H1 (cell line): ENCODE measurements around the gene CBARP. TPM values are rescaled to one million over a fixed set of nuclear protein-coding genes. Genes with fewer than 3 reads are reported as not detected.

Experiments used
- CTCF ChIA-PET: fragments of 300-600 bp; sonication (Branson Sonifier 250); formaldehyde crosslinking; loops from one replicate; lab custom pipeline; 2021; ENCODE audit not compliant: partially characterized antibody; lab: Charles Lee
- POLR2A ChIA-PET: fragments of 300-600 bp; sonication (Branson Sonifier 250); formaldehyde crosslinking; loops from one replicate; lab custom pipeline; 2021; ENCODE audit warnings: inconsistent platforms; ENCODE audit not compliant: partially characterized antibody; lab: Charles Lee
- DNase-seq, 2 experiments: peaks; one replicate each; pipeline versions ENCODE4 v3.0.0 to v3.0.0-alpha.2; 2010 to 2022; ENCODE audit warnings: low spot score in 2 of 2, low read depth in 1 of 2, mixed read lengths in 1 of 2
- FAIRE-seq: peaks from 2 replicates; lab custom pipeline; 2011; peaks lifted over from hg19 to GRCh38; lab: Jason Lieb, UNC
- H2AFZ ChIP-seq: 2 replicates; pipeline ENCODE4 v1.8.1; 2012; ENCODE audit warnings: low read length, inconsistent platforms
- H2AK5ac ChIP-seq: 2 replicates; pipeline ENCODE4 v1.6.1; 2013; ENCODE audit warnings: low read depth, low read length
- H2BK120ac ChIP-seq: replicated peaks from 2 replicates; pipeline ENCODE3; 2013; ENCODE audit warnings: low read depth, low read length, inconsistent platforms
- H2BK12ac ChIP-seq: 2 replicates; pipeline ENCODE4 v1.6.1; 2013; ENCODE audit warnings: low read depth, low read length
- H2BK15ac ChIP-seq: 2 replicates; pipeline ENCODE4 v1.6.1; 2013; ENCODE audit warnings: low read length
- H2BK20ac ChIP-seq: 2 replicates; pipeline ENCODE4 v1.6.1; 2013; ENCODE audit warnings: low read length
- H2BK5ac ChIP-seq: 2 replicates; pipeline ENCODE4 v1.6.1; 2013; ENCODE audit warnings: low read depth, low read length
- H3K14ac ChIP-seq: 2 replicates; pipeline ENCODE4 v1.6.1; 2013; ENCODE audit warnings: inconsistent platforms; ENCODE audit not compliant: insufficient read length
- H3K18ac ChIP-seq: 2 replicates; pipeline ENCODE4 v1.6.1; 2013; ENCODE audit warnings: low read length; ENCODE audit errors: extremely low read depth
- H3K23ac ChIP-seq: 2 replicates; pipeline ENCODE4 v1.6.1; 2013; ENCODE audit warnings: inconsistent platforms; ENCODE audit not compliant: insufficient read length
- H3K23me2 ChIP-seq: 2 replicates; pipeline ENCODE4 v1.6.1; 2013; ENCODE audit warnings: low read depth, low read length
- H3K27ac ChIP-seq: 2 replicates; pipeline ENCODE4 v1.6.1; 2011; ENCODE audit warnings: low read depth, low read length, inconsistent platforms
- H3K27me3 ChIP-seq, 4 experiments: replicated peaks in 1 of 4; 1 replicate in 1 of 4; 2 replicates in 3 of 4; pipeline versions ENCODE4 v1.6.1 to v1.8.1; 2011 to 2013; ENCODE audit warnings: low read length in 3 of 4, mild to moderate bottlenecking in 3 of 4, inconsistent platforms in 2 of 4, mixed read lengths in 2 of 4, moderate library complexity in 1 of 4; ENCODE audit not compliant: control insufficient read depth in 3 of 4, insufficient read depth in 3 of 4; ENCODE audit errors: extremely low read depth in 1 of 4
- H3K36me3 ChIP-seq, 4 experiments: 2 replicates each; pipeline versions ENCODE4 v1.6.1 to v1.8.1; 2011 to 2013; ENCODE audit warnings: mild to moderate bottlenecking in 4 of 4, low read length in 3 of 4, moderate library complexity in 2 of 4, control low read depth in 1 of 4, inconsistent platforms in 1 of 4; ENCODE audit not compliant: insufficient read depth in 4 of 4, control insufficient read depth in 2 of 4
- H3K4ac ChIP-seq: replicated peaks from 2 replicates; pipeline ENCODE3; 2013; ENCODE audit warnings: low read length, low read depth, mixed read lengths, inconsistent platforms; ENCODE audit not compliant: insufficient read length
- H3K4me1 ChIP-seq, 4 experiments: replicated peaks in 1 of 4; 1 replicate in 1 of 4; 2 replicates in 3 of 4; pipeline versions ENCODE4 v1.6.1 to v1.8.1; 2011 to 2013; ENCODE audit warnings: low read length in 3 of 4, inconsistent platforms in 2 of 4, mixed read lengths in 1 of 4; ENCODE audit not compliant: insufficient read depth in 4 of 4, control insufficient read depth in 3 of 4
- H3K4me2 ChIP-seq, 2 experiments: 2 replicates each; pipeline versions ENCODE4 v1.6.1 to v1.8.1; 2011 to 2013; ENCODE audit warnings: low read depth in 2 of 2, low read length in 2 of 2, control low read depth in 1 of 2, inconsistent platforms in 1 of 2, mild to moderate bottlenecking in 1 of 2; ENCODE audit not compliant: insufficient read depth in 1 of 2
- H3K4me3 ChIP-seq, 4 experiments: fragments of 200-600, 300-600 bp in 1 of 4; sonication (generic), shearing (Covaris generic), sonication (Bioruptor Twin) in 1 of 4; 2 replicates each; pipeline versions ENCODE4 v1.5.1 to v1.8.1; 2011 to 2016; ENCODE audit warnings: low read length in 4 of 4, low read depth in 3 of 4, control low read depth in 2 of 4, inconsistent platforms in 2 of 4, mild to moderate bottlenecking in 2 of 4, mixed read lengths in 1 of 4, moderate library complexity in 1 of 4; ENCODE audit not compliant: insufficient read depth in 2 of 4; ENCODE audit errors: extremely low read depth in 1 of 4
- H3K56ac ChIP-seq: replicated peaks from 2 replicates; pipeline ENCODE3; 2013; ENCODE audit warnings: low read depth, mild to moderate bottlenecking, mixed read lengths, low read length, inconsistent platforms; ENCODE audit not compliant: insufficient read length
- H3K79me1 ChIP-seq: 2 replicates; pipeline ENCODE4 v1.6.1; 2013; ENCODE audit warnings: low read depth, low read length, control low read depth
- H3K79me2 ChIP-seq, 2 experiments: 2 replicates each; pipeline versions ENCODE4 v1.6.1 to v1.8.1; 2012 to 2013; ENCODE audit warnings: low read length in 2 of 2, mild to moderate bottlenecking in 2 of 2, inconsistent platforms in 1 of 2; ENCODE audit not compliant: insufficient read depth in 2 of 2, control insufficient read depth in 1 of 2
- H3K9ac ChIP-seq, 4 experiments: replicated peaks in 1 of 4; 1 replicate in 1 of 4; 2 replicates in 3 of 4; pipeline versions ENCODE4 v1.6.1 to v1.8.1; 2011 to 2013; ENCODE audit warnings: low read depth in 3 of 4, low read length in 3 of 4, control low read depth in 2 of 4, mild to moderate bottlenecking in 2 of 4, moderate library complexity in 2 of 4, inconsistent platforms in 1 of 4; ENCODE audit errors: extremely low read depth in 1 of 4
- H3K9me3 ChIP-seq, 2 experiments: 2 replicates each; pipeline versions ENCODE4 v1.6.1 to v1.8.1; 2012 to 2013; ENCODE audit warnings: mild to moderate bottlenecking in 2 of 2, moderate library complexity in 2 of 2, control low read depth in 1 of 2, inconsistent platforms in 1 of 2, low read depth in 1 of 2, low read length in 1 of 2, mixed read lengths in 1 of 2; ENCODE audit not compliant: insufficient read depth in 2 of 2
- H4K20me1 ChIP-seq, 2 experiments: replicated peaks in 1 of 2; 2 replicates each; pipeline versions ENCODE3 to v1.8.1; 2011 to 2013; ENCODE audit warnings: inconsistent platforms in 2 of 2, low read length in 2 of 2, mild to moderate bottlenecking in 1 of 2; ENCODE audit not compliant: insufficient read depth in 2 of 2, control insufficient read depth in 1 of 2
- H4K5ac ChIP-seq: 2 replicates; pipeline ENCODE4 v1.6.1; 2013; ENCODE audit warnings: low read length, low read depth, mixed read lengths, inconsistent platforms; ENCODE audit not compliant: insufficient read length
- H4K8ac ChIP-seq: 2 replicates; pipeline ENCODE4 v1.8.0; 2013; ENCODE audit warnings: mild to moderate bottlenecking, moderate library complexity, low read length, inconsistent platforms; ENCODE audit not compliant: insufficient read depth; ENCODE audit errors: extremely low read depth
- H4K91ac ChIP-seq: replicated peaks from 2 replicates; pipeline ENCODE3; 2013; ENCODE audit warnings: low read length, mixed read lengths, inconsistent platforms; ENCODE audit not compliant: insufficient read length
- ASH2L ChIP-seq: fragments of 200-600, 300-600 bp; sonication (generic); IDR thresholded peaks from one replicate; pipeline ENCODE4 v1.7.1; 2017; ENCODE audit warnings: low read length
- CTCF ChIP-seq, 3 experiments: IDR thresholded peaks; 1 replicate in 2 of 3; 2 replicates in 1 of 3; pipeline versions ENCODE4 v1.5.1 to v1.6.1; 2011; ENCODE audit warnings: low read length in 3 of 3, mild to moderate bottlenecking in 3 of 3, inconsistent platforms in 2 of 3, low read depth in 1 of 3, moderate library complexity in 1 of 3; ENCODE audit not compliant: insufficient read depth in 1 of 3; ENCODE audit errors: control extremely low read depth in 1 of 3
- E2F6 ChIP-seq: IDR thresholded peaks from 2 replicates; pipeline ENCODE4 v1.6.1; 2012; ENCODE audit warnings: inconsistent platforms
- GABPA ChIP-seq: IDR thresholded peaks from 2 replicates; pipeline ENCODE4 v1.6.1; 2011; ENCODE audit warnings: mild to moderate bottlenecking, low read length, moderate library complexity, borderline replicate concordance; ENCODE audit not compliant: insufficient read depth
- POU5F1 ChIP-seq: IDR thresholded peaks from 2 replicates; pipeline ENCODE4 v1.6.1; 2011; ENCODE audit warnings: low read depth, mild to moderate bottlenecking, low read length, moderate library complexity
- RNF2 ChIP-seq: fragments of 200-900, 300-1000 bp; sonication (generic); IDR thresholded peaks from 2 replicates; pipeline ENCODE4 v1.7.1; 2016; ENCODE audit warnings: borderline replicate concordance, low read depth, mild to moderate bottlenecking, antibody characterized with exemption, low read length; ENCODE audit not compliant: poor library complexity, severe bottlenecking; ENCODE audit errors: missing control alignments
- TAF1 ChIP-seq: IDR thresholded peaks from 2 replicates; pipeline ENCODE4 v1.6.1; 2011; ENCODE audit warnings: mild to moderate bottlenecking, low read depth, low read length
- TBP ChIP-seq: IDR thresholded peaks from 2 replicates; pipeline ENCODE4 v1.6.1; 2011; ENCODE audit warnings: low read depth, low read length, improper control_type of control experiment
- WGBS, 2 experiments: shearing (Covaris generic) in 1 of 2; methylation state at CpG; one replicate each; pipeline versions ENCODE4 v1.1.6 to v1.1.7; 2013 to 2015; ENCODE audit warnings: low lambda C conversion rate in 2 of 2, mixed read lengths in 2 of 2, inconsistent platforms in 1 of 2, low coverage in 1 of 2, missing lambda C conversion rate in 1 of 2; ENCODE audit not compliant: insufficient replicate concordance in 2 of 2, insufficient coverage in 1 of 2, insufficient read length in 1 of 2; ENCODE audit errors: extremely low coverage in 1 of 2, missing lambda C conversion rate in 1 of 2; 5-methylcytosine and 5-hydroxymethylcytosine counted together
- polyA plus RNA-seq, 7 experiments: library from polyadenylated mRNA; depleted of rRNA in 3 of 7; stranded (reverse) in 5 of 7; unstranded in 2 of 7; fragments of >200 nt in 5 of 7; fragments of 200-250 nt in 2 of 7; gene quantifications; 1 replicate in 5 of 7; 2 replicates in 1 of 7; 4 replicates in 1 of 7; pipeline versions ENCODE4 v1.2.1 to v1.2.3, GENCODE V29; 2011 to 2013; ENCODE audit warnings: missing spikeins in 2 of 7, mixed read lengths in 2 of 7
- total RNA-seq: library from RNA; stranded (reverse); fragmentation: NEBNext Ultra II Directional; extraction: Animal tissue kit (Norgen Biotek cat#: 25700); gene quantifications from 2 replicates; pipeline ENCODE4 v1.2.1, GENCODE V29; 2021

Gene CBARP
- total and polyA plus RNA-seq, 2 of the 8 experiments (the other 6 are each of a cell fraction or from before 2014, with no cell fraction given) = 4.9 to 14.7 TPM

GRCh38 chr19:1236576-1236975 is 1.2 kb downstream of the CBARP start:
- Histone ChIP-seq H3K4ac (no peak overlapping the region), H2BK5ac (no peak overlapping the region), H4K8ac (peak overlapping the region; percentile 51), H4K20me1 (peaks cover 2 to 20% of the 10 kb centered on the region in 2 experiments), H3K4me3 (peak overlapping the region; percentile 67 to 75 (median 70)), H3K9ac (peak overlapping the region in 1 of 4 experiments; percentile 63; a peak in 1 of 7 replicates), H4K91ac (no peak overlapping the region), H2BK20ac (no peak overlapping the region), H2AK5ac (no peak overlapping the region), H3K14ac (no peak overlapping the region), H3K23ac (no peak overlapping the region), H3K79me1 (0 out of 2 replicates have a peak, but pooled peaks cover 3% of the 10 kb centered on the region), H2BK15ac (no peak overlapping the region), H3K9me3 (no peaks in the 10 kb centered on the region), H2AFZ (no peak overlapping the region), H3K27me3 (no peaks in the 10 kb centered on the region), H3K4me2 (peak overlapping the region; percentile 56 to 82), H3K36me3 (peaks cover 4 to 30% (median 7%) of the 10 kb centered on the region in 4 experiments; a peak in 5 of 8 replicates), H3K18ac (no peak overlapping the region; the same call in 1 of the 2 replicates), H3K56ac (no peak overlapping the region), H4K5ac (no peak overlapping the region), H3K27ac (no peak overlapping the region), H2BK120ac (no peak overlapping the region), H3K23me2 (peaks cover 10% of the 10 kb centered on the region; the same call in 1 of the 2 replicates), H2BK12ac (no peak overlapping the region), H3K79me2 (no peaks in the 10 kb centered on the region; a peak in 1 of 4 replicates), H3K4me1 (peaks cover 0 to 11% (median 8%) of the 10 kb centered on the region in 4 experiments; a peak in 5 of 7 replicates)
- WGBS, 2 experiments = 40% methylated on average over 16 of the region's 42 CpGs; no CpG with 5 or more reads in 1 of the 2 experiments
- TF ChIP-seq RNF2 = no peak
- TF ChIP-seq TBP = no peak
- TF ChIP-seq POU5F1 = no peak
- no peak for TF ChIP-seq E2F6
- no peak for TF ChIP-seq CTCF (IDR thresholded peaks at IDR 0.05; ENCODE audit: control extremely low read depth in 1 of 3, insufficient read depth in 1 of 3, low read depth in 1 of 3, low read length in 3 of 3)
- no peak for TF ChIP-seq TAF1
- TF ChIP-seq GABPA = no peak
- no peak for TF ChIP-seq ASH2L
- FAIRE-seq (no peak), DNase-seq (peak in 1 of 2 experiments; percentile 61)
- ChIA-PET POLR2A (interaction anchor here (0.8 to 1.8 kb wide), 8 partner anchors 13 to 151 kb away, joined by 3 to 8 read pairs (median 4); no protein-coding TSS in a partner anchor), CTCF (interaction anchor here (0.7 to 2.3 kb wide), 6 partner anchors 8 to 124 kb away, joined by 3 to 10 read pairs (median 4); no protein-coding TSS in a partner anchor)
